ENCODE results near the gene HASPIN.

DNA sequence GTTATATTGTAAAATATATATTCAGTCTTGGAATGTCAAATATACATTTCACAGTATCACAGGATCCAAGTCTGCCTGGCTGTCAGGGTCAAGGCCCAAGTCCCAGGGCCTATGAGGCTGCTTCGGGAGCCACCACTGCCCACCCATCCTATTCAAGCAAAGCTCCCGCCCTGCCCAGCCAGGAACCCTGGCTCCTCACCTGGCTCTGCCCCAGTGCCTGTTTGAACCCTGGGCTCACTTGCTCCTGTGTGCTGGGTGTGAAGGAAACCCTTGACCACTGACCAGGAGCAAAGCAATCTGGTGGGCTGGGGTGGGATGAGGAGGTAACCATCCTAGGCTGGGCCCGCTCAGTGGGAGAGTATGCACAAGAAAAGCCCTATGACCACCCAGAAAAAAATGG lies 50.3 kb downstream of the HASPIN start:
- no peak for TF ChIP-seq POLR2AphosphoS5 (IDR thresholded peaks at IDR 0.05)
- TF ChIP-seq, protein P1, sequence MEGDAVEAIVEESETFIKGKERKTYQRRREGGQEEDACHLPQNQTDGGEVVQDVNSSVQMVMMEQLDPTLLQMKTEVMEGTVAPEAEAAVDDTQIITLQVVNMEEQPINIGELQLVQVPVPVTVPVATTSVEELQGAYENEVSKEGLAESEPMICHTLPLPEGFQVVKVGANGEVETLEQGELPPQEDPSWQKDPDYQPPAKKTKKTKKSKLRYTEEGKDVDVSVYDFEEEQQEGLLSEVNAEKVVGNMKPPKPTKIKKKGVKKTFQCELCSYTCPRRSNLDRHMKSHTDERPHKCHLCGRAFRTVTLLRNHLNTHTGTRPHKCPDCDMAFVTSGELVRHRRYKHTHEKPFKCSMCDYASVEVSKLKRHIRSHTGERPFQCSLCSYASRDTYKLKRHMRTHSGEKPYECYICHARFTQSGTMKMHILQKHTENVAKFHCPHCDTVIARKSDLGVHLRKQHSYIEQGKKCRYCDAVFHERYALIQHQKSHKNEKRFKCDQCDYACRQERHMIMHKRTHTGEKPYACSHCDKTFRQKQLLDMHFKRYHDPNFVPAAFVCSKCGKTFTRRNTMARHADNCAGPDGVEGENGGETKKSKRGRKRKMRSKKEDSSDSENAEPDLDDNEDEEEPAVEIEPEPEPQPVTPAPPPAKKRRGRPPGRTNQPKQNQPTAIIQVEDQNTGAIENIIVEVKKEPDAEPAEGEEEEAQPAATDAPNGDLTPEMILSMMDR (IDR thresholded peaks at IDR 0.05) = no peak
- TF ChIP-seq EP300 (IDR thresholded peaks at IDR 0.05) = no peak
- TF ChIP-seq POLR2A (IDR thresholded peaks at IDR 0.05) = no peak
